Stimulated activated effector memory CD8-positive, alpha-beta T cell treated with anti-CD3 and anti-CD28 coated beads, Interleukin-12 subunit alpha, Interleukin-12 subunit beta, amount 100 ng/mL, for 72 hours (primary cell): Measurements from ENCODE around the gene RCOR2.

Experiments used
- ATAC-seq: fragments of 150-1000 bp; cut with Tn5 transposase; 2 replicates; pipeline ENCODE4 v1.10.0; 2021
- DNase-seq, 2 donors: peaks; one replicate each; pipeline ENCODE4 v3.0.0; 2021 to 2022; ENCODE audit warnings: low spot score in 2 of 2
- H3K27ac Mint-ChIP-seq: one replicate; pipeline ENCODE4 v1.8.0; 2022; ENCODE audit warnings: mild to moderate bottlenecking, mixed read lengths
- H3K36me3 Mint-ChIP-seq: one replicate; pipeline ENCODE4 v1.8.0; 2022; ENCODE audit warnings: mild to moderate bottlenecking, mixed read lengths
- H3K4me1 Mint-ChIP-seq: one replicate; pipeline ENCODE4 v1.8.0; 2022; ENCODE audit warnings: mixed read lengths
- H3K4me3 Mint-ChIP-seq: one replicate; pipeline ENCODE4 v1.8.0; 2022; ENCODE audit warnings: mild to moderate bottlenecking, mixed read lengths
- H3K9me3 Mint-ChIP-seq: one replicate; pipeline ENCODE4 v1.8.0; 2022; ENCODE audit warnings: mixed read lengths

Gene RCOR2

GRCh38 chr11:63882555-63883242, 34.3 kb downstream of the RCOR2 start:
- DNase-seq (no peak), ATAC-seq (no peak)
- no peak overlapping the region for H3K4me3 Mint-ChIP-seq
- no peak overlapping the region for H3K27ac Mint-ChIP-seq
- H3K4me1 Mint-ChIP-seq = peaks cover 57% of the 10 kb centered on the region
- peaks cover 23% of the 10 kb centered on the region for H3K36me3 Mint-ChIP-seq
- no peaks in the 10 kb centered on the region for H3K9me3 Mint-ChIP-seq

- Mint-ChIP-seq H3K9me3 (no peaks in the 10 kb centered on the region), H3K27ac (peak overlapping the region; percentile 8), H3K4me1 (peaks cover 50% of the 10 kb centered on the region), H3K36me3 (peaks cover 23% of the 10 kb centered on the region), H3K4me3 (no peak overlapping the region)
- DNase-seq = no peak
- no peak for ATAC-seq
These were observed 36.6 kb downstream of the RCOR2 start for GRCh38 chr11:63880403-63880790.

DNA sequence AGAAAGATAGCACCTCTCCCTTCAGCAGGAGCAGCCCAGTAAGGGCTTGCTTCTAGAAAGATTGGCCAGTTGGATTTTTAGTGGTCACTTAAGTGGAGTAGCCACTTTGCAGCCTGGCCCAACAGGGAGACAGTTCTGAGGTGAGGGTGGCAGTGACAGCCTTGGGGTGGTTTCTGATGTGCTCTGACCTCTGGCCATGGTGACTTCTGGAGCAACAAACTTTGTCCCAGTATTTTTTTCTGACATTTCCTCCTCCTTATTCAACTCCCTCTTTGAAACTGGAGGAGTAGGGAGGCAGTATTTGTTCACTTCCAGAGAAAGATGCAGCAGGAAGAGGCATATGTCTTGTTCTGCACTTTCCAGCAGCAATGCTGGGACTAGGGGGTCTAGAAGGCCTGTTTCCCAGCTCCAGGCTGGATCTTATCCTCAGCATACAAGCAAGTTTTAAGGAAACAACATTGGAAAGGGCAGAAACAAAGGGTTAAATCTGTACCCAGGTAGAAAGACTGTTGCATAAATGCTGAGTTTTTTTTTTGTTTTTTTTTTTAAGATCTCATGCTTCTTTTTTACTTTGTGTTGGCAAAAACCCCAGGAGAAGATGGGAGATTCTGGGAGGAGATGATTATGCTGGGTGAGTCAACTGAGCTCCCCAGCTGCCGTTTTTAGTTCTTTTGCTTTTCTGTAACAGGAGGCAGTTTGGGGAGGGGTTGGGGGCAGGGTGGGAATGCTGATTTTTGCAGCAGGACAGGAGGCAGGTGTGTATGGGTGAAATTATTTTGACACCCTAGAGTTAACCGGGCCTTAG, 37.2 kb downstream of the RCOR2 start:
- Mint-ChIP-seq H3K4me1 (peaks cover 52% of the 10 kb centered on the region), H3K27ac (peak overlapping the region; percentile 8), H3K4me3 (no peak overlapping the region), H3K9me3 (no peaks in the 10 kb centered on the region), H3K36me3 (peaks cover 23% of the 10 kb centered on the region)
- no peak for ATAC-seq
- DNase-seq = no peak

DNA sequence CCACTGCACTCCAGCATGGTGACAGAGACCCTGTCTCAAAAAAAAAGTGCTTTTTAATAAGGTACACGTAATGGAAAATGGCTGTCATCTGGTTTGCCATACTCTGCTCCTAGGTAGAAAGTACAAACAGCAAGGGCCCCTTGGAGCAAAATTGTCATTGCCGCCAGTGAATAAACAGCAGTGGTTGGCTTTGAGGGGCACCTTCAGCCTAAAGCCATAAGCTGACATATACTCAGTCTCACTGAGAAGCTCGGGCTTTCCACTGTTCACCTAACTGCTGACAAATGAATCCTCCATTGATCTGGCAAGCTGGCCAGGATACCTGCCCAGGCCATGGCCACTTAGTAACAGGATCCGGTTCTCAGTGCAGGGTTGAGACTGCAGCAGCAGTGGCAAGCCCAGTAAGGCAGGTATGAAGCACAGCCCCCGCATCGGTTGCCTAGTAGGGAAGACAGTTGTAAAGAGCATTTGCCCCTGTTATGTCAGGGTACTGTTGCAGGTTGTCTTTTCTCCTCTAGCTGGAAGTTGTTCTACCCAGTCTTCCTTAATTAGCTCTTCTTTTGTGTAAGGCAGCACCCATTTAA, 39.2 kb downstream of the RCOR2 start:
- Mint-ChIP-seq H3K9me3 (no peaks in the 10 kb centered on the region), H3K36me3 (peaks cover 23% of the 10 kb centered on the region), H3K4me3 (no peak overlapping the region), H3K4me1 (peaks cover 53% of the 10 kb centered on the region), H3K27ac (no peak overlapping the region)
- no peak for ATAC-seq
- DNase-seq = no peak

- no peak for DNase-seq
- Mint-ChIP-seq H3K9me3 (no peaks in the 10 kb centered on the region), H3K4me3 (no peak overlapping the region), H3K36me3 (peaks cover 19% of the 10 kb centered on the region), H3K4me1 (peaks cover 60% of the 10 kb centered on the region), H3K27ac (no peak overlapping the region)
- no peak for ATAC-seq
These were observed 40.3 kb downstream of the RCOR2 start for GRCh38 chr11:63876616-63877015.

DNA sequence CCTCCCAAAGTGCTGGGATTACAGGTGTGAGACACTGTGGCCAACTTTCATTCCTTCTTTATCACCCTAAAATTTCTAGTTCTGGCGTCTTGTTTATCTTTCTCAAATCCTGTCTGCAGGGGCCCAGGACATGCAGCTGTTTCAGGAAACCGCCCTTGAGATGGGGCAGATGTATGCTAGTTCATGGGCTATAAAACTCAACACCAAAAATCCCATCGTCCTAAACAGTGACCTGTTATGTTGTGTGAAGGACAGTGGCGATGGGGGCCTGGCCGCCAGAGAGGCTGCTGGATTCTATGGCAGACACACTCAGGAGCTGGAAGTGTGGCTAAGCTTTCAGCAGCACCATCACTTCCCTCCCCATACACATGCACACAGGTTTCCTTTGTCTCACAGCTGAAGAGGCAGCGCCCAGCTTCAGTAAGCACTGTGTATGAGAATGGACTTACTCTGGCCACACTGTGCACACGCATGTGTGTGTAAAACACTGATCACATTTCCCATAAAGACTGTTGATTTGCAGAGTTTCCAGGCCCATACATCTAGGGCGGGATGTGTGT, 41.4 kb downstream of the RCOR2 start:
- Mint-ChIP-seq H3K4me1 (peaks cover 59% of the 10 kb centered on the region), H3K36me3 (peaks cover 21% of the 10 kb centered on the region), H3K4me3 (no peak overlapping the region), H3K27ac (peak overlapping the region; percentile 80), H3K9me3 (no peaks in the 10 kb centered on the region)
- ATAC-seq = no peak
- no peak for DNase-seq

GRCh38 chr11:63874511-63874910, 42.5 kb downstream of the RCOR2 start:
- H3K27ac Mint-ChIP-seq = no peak overlapping the region
- peaks cover 28% of the 10 kb centered on the region for H3K36me3 Mint-ChIP-seq
- no peak overlapping the region for H3K4me3 Mint-ChIP-seq
- DNase-seq (no peak), ATAC-seq (no peak)
- H3K9me3 Mint-ChIP-seq = no peaks in the 10 kb centered on the region
- H3K4me1 Mint-ChIP-seq = peaks cover 59% of the 10 kb centered on the region

DNA sequence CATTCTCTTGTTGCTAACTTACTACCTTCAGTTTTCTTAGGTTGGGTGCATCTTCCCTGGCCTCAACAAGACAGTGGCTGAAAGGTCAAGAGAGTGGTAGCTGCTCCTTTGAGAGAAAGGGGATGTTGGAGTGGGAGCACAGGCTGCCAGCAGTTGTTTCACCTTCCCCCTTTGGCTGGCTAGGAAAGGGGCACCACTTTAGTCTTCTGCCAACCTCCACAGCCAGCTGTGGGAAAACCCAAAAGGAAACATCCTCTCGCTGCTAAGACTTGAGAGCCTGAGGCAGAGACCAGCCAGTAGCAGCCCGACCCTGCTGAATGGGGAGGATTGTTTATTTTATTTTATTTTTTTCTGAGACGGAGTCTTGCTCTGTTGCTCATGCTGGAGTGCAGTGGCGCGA, 43.7 kb downstream of the RCOR2 start:
- H3K36me3 Mint-ChIP-seq = peaks cover 18% of the 10 kb centered on the region
- no peak overlapping the region for H3K27ac Mint-ChIP-seq
- ATAC-seq (no peak), DNase-seq (no peak)
- no peak overlapping the region for H3K4me3 Mint-ChIP-seq
- peaks cover 68% of the 10 kb centered on the region for H3K4me1 Mint-ChIP-seq
- no peaks in the 10 kb centered on the region for H3K9me3 Mint-ChIP-seq

DNA sequence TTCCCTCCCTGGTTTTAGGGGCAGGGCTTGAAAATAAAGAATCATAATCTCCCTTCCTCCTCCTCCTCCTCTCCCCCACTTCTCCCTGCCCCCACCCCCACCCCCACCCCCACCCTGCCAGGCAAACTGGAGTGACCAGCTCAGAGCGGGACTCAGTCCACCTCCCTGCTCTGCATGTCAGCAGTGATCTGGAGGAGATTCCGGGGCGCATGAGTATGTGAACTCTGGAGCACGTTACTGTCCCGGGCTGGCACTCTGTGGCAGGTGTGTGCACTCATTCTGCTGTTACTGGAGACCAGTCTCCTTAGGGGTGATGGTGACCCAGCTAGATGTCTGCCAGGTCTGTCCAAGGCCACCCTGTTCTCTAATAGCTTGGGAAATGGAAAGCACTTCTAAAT, 44.2 kb downstream of the RCOR2 start:
- H3K4me3 Mint-ChIP-seq = no peak overlapping the region
- H3K4me1 Mint-ChIP-seq = peaks cover 67% of the 10 kb centered on the region
- no peak for ATAC-seq
- no peak overlapping the region for H3K27ac Mint-ChIP-seq
- H3K9me3 Mint-ChIP-seq = no peaks in the 10 kb centered on the region
- no peak for DNase-seq
- peaks cover 13% of the 10 kb centered on the region for H3K36me3 Mint-ChIP-seq

DNA sequence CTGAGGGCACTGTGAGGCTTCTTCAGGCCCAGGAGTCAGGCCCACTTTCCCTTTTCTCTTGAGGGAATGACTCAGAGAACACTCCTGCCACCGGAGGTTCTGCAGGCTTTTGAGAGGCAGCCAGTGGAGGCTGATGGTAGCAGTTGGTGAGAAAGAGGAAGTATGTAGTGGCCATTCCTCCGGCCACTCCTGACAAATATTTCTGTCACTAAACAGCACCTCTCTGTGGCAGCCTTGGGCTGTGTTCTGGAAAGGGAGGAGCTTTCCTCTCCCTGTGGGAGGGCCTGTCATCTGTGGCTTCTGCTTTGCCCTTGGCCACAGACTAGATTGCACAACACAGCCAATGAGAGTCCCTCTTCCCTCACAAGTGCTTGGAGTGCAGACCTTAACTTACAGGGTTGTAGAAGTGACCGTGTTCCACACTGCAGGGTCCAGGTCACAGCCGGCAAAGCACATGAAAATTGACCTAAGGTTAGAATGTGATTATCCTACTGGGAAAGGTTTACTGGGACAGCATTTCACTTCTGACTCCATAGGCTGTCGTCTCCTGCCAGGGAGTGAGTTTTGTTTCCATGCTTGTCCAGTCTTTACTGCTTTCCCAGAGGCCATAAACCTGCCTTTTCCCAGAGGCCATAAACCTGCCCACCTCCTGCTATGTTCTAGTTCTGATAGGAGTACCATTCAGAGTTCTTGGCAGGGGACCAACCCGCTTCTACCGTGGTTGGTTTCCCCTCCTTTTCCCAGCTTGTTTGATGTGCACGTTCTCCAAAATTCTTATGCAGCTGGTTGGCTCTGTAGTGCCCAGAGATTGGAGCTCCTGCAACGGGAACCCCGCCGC, 44.8 kb downstream of the RCOR2 start:
- ATAC-seq = peak; percentile 86
- Mint-ChIP-seq H3K27ac (no peak overlapping the region), H3K36me3 (peaks cover 13% of the 10 kb centered on the region), H3K4me1 (peaks cover 72% of the 10 kb centered on the region), H3K4me3 (no peak overlapping the region), H3K9me3 (no peaks in the 10 kb centered on the region)
- peak; percentile 14 to 69 for DNase-seq

DNA sequence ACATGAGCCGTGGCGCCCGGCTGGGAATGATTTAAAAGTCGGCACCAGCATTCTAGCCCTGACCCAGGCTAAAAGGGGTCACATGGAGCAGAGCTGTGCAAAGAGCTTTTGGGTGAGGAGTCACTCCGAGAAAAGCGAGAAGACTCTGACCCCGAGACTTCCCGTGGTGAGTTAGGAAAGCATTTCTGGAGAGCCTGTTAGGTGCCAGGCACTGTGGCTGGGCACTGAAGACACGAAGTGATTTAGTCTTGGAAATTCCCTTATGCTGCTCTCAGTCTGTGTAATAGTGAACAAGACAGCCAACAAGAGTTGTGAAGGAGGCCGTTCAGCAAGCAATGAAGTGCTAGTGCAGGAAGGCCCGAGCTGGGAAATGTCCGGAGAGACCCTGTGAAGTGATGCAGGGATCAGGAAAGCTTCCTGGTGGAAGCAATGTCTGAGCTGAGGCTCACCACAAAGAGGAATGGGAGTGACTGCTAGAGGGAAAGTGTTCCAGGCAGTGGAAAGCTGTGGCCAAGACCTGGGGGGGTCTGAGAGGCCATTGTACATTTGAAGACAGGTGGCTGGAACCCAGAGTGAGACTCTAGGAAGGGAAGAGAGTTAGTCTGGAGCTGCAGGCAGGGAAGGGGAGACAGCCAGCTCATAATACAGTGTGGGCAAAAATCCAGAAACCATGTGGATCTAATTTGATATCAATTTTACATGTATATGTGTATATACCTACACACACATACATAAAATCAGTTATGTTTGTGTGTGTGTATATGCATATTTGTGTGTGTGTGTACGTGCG, 46.4 kb downstream of the RCOR2 start:
- H3K36me3 Mint-ChIP-seq = peaks cover 21% of the 10 kb centered on the region
- ATAC-seq = peak; percentile 72
- peak overlapping the region; percentile 67 for H3K27ac Mint-ChIP-seq
- no peaks in the 10 kb centered on the region for H3K9me3 Mint-ChIP-seq
- H3K4me3 Mint-ChIP-seq = peak overlapping the region; percentile 43
- DNase-seq = no peak
- peaks cover 86% of the 10 kb centered on the region for H3K4me1 Mint-ChIP-seq

- ATAC-seq = no peak
- peak overlapping the region; percentile 43 for H3K4me3 Mint-ChIP-seq
- H3K4me1 Mint-ChIP-seq = peaks cover 90% of the 10 kb centered on the region
- H3K27ac Mint-ChIP-seq = peak overlapping the region; percentile 67
- H3K36me3 Mint-ChIP-seq = peaks cover 21% of the 10 kb centered on the region
- no peak for DNase-seq
- H3K9me3 Mint-ChIP-seq = no peaks in the 10 kb centered on the region
These were observed 47.3 kb downstream of the RCOR2 start for GRCh38 chr11:63869683-63870082.

GRCh38 chr11:63869171-63869591, 47.8 kb downstream of the RCOR2 start:
- DNase-seq = no peak
- no peaks in the 10 kb centered on the region for H3K9me3 Mint-ChIP-seq
- H3K36me3 Mint-ChIP-seq = peaks cover 21% of the 10 kb centered on the region
- no peak for ATAC-seq
- peaks cover 85% of the 10 kb centered on the region for H3K4me1 Mint-ChIP-seq
- peak overlapping the region; percentile 43 for H3K4me3 Mint-ChIP-seq
- peak overlapping the region; percentile 67 for H3K27ac Mint-ChIP-seq

DNA sequence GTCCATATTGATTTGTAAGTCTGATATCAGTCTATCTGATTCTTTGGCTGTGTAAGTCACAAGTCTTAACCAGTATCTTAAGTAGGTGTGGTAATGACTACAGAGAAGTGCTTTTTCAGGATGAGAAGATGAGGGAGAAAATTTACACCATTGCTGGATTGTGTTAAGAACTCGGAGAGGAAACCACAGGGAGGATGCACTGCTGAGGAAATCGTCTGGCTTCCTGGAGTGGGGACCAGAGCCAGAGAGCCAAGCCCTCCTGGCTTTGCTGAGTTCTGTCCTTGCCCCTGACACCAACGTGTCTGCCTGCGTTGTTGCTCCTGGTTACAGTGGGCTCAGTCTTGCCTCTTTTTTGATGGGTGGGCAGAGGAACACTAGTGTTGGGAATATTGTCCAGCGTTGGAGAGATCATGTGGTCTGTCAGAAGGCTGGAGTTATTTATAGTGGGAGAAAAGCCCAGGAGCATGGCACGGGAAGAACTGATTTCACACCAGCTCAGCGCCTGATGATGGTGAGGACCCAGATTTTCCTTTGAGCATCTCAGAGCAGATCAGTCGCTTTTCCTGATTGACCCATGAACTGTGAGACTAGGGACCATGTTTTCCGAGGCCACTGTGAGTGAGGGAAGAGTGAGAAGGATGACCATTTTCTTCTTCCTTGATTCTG, 48.4 kb downstream of the RCOR2 start:
- Mint-ChIP-seq H3K9me3 (no peaks in the 10 kb centered on the region), H3K27ac (no peak overlapping the region), H3K36me3 (peaks cover 21% of the 10 kb centered on the region), H3K4me3 (no peak overlapping the region), H3K4me1 (peaks cover 81% of the 10 kb centered on the region)
- DNase-seq (no peak), ATAC-seq (no peak)
